ENCODE results near the gene GRIP1.

GRIP1 gene

DNA sequence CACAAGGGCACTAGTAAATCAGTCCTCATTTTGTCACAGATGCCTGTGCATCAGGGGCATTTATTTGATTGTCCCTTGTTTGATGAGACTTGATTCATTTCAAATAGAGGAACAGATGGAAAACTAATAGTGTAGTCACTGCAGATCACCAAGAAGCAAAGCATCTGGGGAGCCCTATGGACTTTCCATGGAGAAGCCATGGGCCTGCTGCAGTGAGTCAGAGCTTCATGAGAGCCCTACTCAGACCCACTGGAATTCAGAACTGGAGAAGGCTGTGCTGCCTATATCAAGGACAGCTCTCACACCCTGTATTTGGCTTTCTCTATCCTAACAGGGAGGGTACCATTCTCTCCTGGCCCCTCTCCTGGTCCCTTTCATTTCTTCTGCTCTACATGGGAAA is 126.2 kb downstream of the GRIP1 start:
- no peak for DNase-seq (ENCODE audit: low read depth in 1 of 2, low spot score in 1 of 2)
- no peaks in the 10 kb centered on the region for H3K27me3 ChIP-seq (ENCODE audit: insufficient read depth, poor library complexity, severe bottlenecking)
- TF ChIP-seq REST (IDR thresholded peaks at IDR 0.05; ENCODE audit: insufficient replicate concordance, low read depth), result no peak
- no peak for TF ChIP-seq CTCF (IDR thresholded peaks at IDR 0.05; ENCODE audit: insufficient read depth, low read length)
- no peak for TF ChIP-seq GABPA (IDR thresholded peaks at IDR 0.05; ENCODE audit: low read depth)
- no peak for TF ChIP-seq POLR2AphosphoS5 (IDR thresholded peaks at IDR 0.05; ENCODE audit: low read depth)
- TF ChIP-seq SPI1 (IDR thresholded peaks at IDR 0.05; ENCODE audit: borderline replicate concordance, low read depth), result no peak
- H3K4me3 ChIP-seq (replicated peaks; ENCODE audit: insufficient read depth, low read length), result no peak overlapping the region
- no peak overlapping the region for H3K27ac ChIP-seq (replicated peaks)

DNA sequence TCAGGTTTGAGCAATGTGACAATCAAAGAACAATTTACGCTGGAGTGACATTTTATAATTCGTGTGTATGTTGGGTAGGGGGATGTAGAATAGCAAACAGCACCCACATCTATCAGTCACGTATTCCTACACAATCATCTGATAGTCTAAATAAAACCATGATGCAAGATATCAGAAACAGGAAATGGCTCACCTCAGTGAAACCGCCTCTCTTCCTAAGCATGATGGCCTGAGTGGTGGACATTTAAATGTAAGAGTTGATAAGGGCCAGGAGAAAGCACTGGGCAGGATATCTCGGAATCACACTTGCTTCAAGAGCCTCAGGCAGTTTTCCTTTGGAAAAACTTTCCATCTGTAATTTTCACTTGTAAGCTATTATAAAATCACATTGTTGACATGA is 128.2 kb downstream of the GRIP1 start:
- TF ChIP-seq POLR2AphosphoS5 (IDR thresholded peaks at IDR 0.05; ENCODE audit: low read depth) (no peak), SPI1 (IDR thresholded peaks at IDR 0.05; ENCODE audit: borderline replicate concordance, low read depth) (0 out of 2 replicates have a peak, but pooled peaks have one; percentile 4), REST (IDR thresholded peaks at IDR 0.05; ENCODE audit: insufficient replicate concordance, low read depth) (no peak)
- no peak for DNase-seq (ENCODE audit: low read depth in 1 of 2, low spot score in 1 of 2)
- no peak overlapping the region for H3K4me3 ChIP-seq (replicated peaks; ENCODE audit: insufficient read depth, low read length)
- H3K27ac ChIP-seq (replicated peaks), result no peak overlapping the region
- H3K27me3 ChIP-seq (ENCODE audit: insufficient read depth, poor library complexity, severe bottlenecking), result no peaks in the 10 kb centered on the region

- TF ChIP-seq REST (IDR thresholded peaks at IDR 0.05; ENCODE audit: insufficient replicate concordance, low read depth) (no peak), POLR2AphosphoS5 (IDR thresholded peaks at IDR 0.05; ENCODE audit: low read depth) (no peak), GABPA (IDR thresholded peaks at IDR 0.05; ENCODE audit: low read depth) (no peak), CTCF (IDR thresholded peaks at IDR 0.05; ENCODE audit: insufficient read depth, low read length) (no peak), SPI1 (IDR thresholded peaks at IDR 0.05; ENCODE audit: borderline replicate concordance, low read depth) (no peak)
- Histone ChIP-seq H3K4me3 (replicated peaks; ENCODE audit: insufficient read depth, low read length) (no peak overlapping the region), H3K27ac (replicated peaks) (no peak overlapping the region), H3K27me3 (ENCODE audit: insufficient read depth, poor library complexity, severe bottlenecking) (no peaks in the 10 kb centered on the region)
- no peak for DNase-seq (ENCODE audit: low read depth in 1 of 2, low spot score in 1 of 2)
These were observed 129.9 kb downstream of the GRIP1 start for GRCh38 chr12:66549050-66549389.
